Trophoblast cell (in vitro differentiated cells and primary cell): ENCODE results near the gene KNOP1.

Experiments used
- DNase-seq, 2 donors: peaks; one replicate each; pipeline ENCODE4 v3.0.0-alpha.2; 2016
- H2AFZ ChIP-seq: 2 replicates; pipeline ENCODE4 v1.6.1; 2013; ENCODE audit warnings: low read length, moderate library complexity, mild to moderate bottlenecking; ENCODE audit not compliant: insufficient read depth, poor library complexity
- H2AK5ac ChIP-seq: 2 replicates; pipeline ENCODE4 v1.6.1; 2013; ENCODE audit warnings: mild to moderate bottlenecking, low read length
- H2BK120ac ChIP-seq: 2 replicates; pipeline ENCODE4 v1.6.1; 2013; ENCODE audit warnings: low read length, mild to moderate bottlenecking, moderate library complexity; ENCODE audit not compliant: insufficient read depth, poor library complexity
- H2BK12ac ChIP-seq: 2 replicates; pipeline ENCODE4 v1.6.1; 2013; ENCODE audit warnings: mild to moderate bottlenecking, low read length, moderate library complexity
- H2BK5ac ChIP-seq: 2 replicates; pipeline ENCODE4 v1.6.1; 2013; ENCODE audit warnings: low read length, low read depth, moderate library complexity, mild to moderate bottlenecking; ENCODE audit not compliant: poor library complexity
- H3K14ac ChIP-seq: 2 replicates; pipeline ENCODE4 v1.6.1; 2013; ENCODE audit warnings: mild to moderate bottlenecking, low read length
- H3K18ac ChIP-seq: 2 replicates; pipeline ENCODE4 v1.6.1; 2013; ENCODE audit warnings: mild to moderate bottlenecking, low read length
- H3K23ac ChIP-seq: 2 replicates; pipeline ENCODE4 v1.6.1; 2013; ENCODE audit warnings: low read length
- H3K27ac ChIP-seq: 2 replicates; pipeline ENCODE4 v1.5.1; 2013; ENCODE audit warnings: low read depth, mild to moderate bottlenecking, inconsistent platforms, low read length, moderate library complexity
- H3K27me3 ChIP-seq: 2 replicates; pipeline ENCODE4 v1.6.1; 2013; ENCODE audit warnings: inconsistent platforms, mild to moderate bottlenecking, low read length, moderate library complexity; ENCODE audit not compliant: insufficient read depth
- H3K36me3 ChIP-seq, 2 experiments: 1 replicate in 1 of 2; 2 replicates in 1 of 2; pipeline ENCODE4 v1.6.1; 2013; ENCODE audit warnings: low read length in 2 of 2, mild to moderate bottlenecking in 2 of 2, moderate library complexity in 1 of 2; ENCODE audit not compliant: insufficient read depth in 2 of 2, control insufficient read depth in 1 of 2
- H3K4ac ChIP-seq: 2 replicates; pipeline ENCODE4 v1.6.1; 2013; ENCODE audit warnings: low read depth, mild to moderate bottlenecking, low read length, moderate library complexity
- H3K4me1 ChIP-seq, 2 experiments: 1 replicate in 1 of 2; 2 replicates in 1 of 2; pipeline ENCODE4 v1.6.1; 2013; ENCODE audit warnings: low read length in 2 of 2, mild to moderate bottlenecking in 2 of 2, moderate library complexity in 1 of 2; ENCODE audit not compliant: insufficient read depth in 2 of 2, control insufficient read depth in 1 of 2
- H3K4me2 ChIP-seq: 2 replicates; pipeline ENCODE4 v1.6.1; 2013; ENCODE audit warnings: inconsistent platforms, mild to moderate bottlenecking, low read length, moderate library complexity
- H3K4me3 ChIP-seq: 2 replicates; pipeline ENCODE4 v1.5.1; 2013; ENCODE audit warnings: mild to moderate bottlenecking, low read depth, low read length, inconsistent platforms
- H3K79me1 ChIP-seq: one replicate; pipeline ENCODE4 v1.6.1; 2013; ENCODE audit warnings: low read length
- H3K79me2 ChIP-seq: 2 replicates; pipeline ENCODE4 v1.6.1; 2013; ENCODE audit warnings: low read length, mild to moderate bottlenecking; ENCODE audit not compliant: control insufficient read depth, insufficient read depth, poor library complexity
- H3K9ac ChIP-seq: 2 replicates; pipeline ENCODE4 v1.6.1; 2013; ENCODE audit warnings: mild to moderate bottlenecking, low read length
- H3K9me3 ChIP-seq: 2 replicates; pipeline ENCODE4 v1.6.1; 2013; ENCODE audit warnings: low read depth, mild to moderate bottlenecking, control low read depth, inconsistent platforms, low read length; ENCODE audit not compliant: insufficient read depth
- H4K12ac ChIP-seq: 2 replicates; pipeline ENCODE4 v1.6.1; 2013; ENCODE audit warnings: low read depth, mild to moderate bottlenecking, low read length, moderate library complexity
- H4K8ac ChIP-seq: 2 replicates; pipeline ENCODE4 v1.6.1; 2013; ENCODE audit warnings: low read depth, mild to moderate bottlenecking, low read length, moderate library complexity
- H4K91ac ChIP-seq: one replicate; pipeline ENCODE4 v1.6.1; 2013; ENCODE audit warnings: low read depth, mild to moderate bottlenecking, low read length, moderate library complexity
- WGBS: extraction: QIAGEN DNeasy Blood & Tissue Kit; methylation state at CpG from one replicate; pipeline ENCODE4 v1.1.7; 2013; ENCODE audit warnings: missing lambda C conversion rate; ENCODE audit not compliant: insufficient read length, insufficient coverage; ENCODE audit errors: extremely low coverage; 5-methylcytosine and 5-hydroxymethylcytosine counted together

Gene KNOP1

DNA sequence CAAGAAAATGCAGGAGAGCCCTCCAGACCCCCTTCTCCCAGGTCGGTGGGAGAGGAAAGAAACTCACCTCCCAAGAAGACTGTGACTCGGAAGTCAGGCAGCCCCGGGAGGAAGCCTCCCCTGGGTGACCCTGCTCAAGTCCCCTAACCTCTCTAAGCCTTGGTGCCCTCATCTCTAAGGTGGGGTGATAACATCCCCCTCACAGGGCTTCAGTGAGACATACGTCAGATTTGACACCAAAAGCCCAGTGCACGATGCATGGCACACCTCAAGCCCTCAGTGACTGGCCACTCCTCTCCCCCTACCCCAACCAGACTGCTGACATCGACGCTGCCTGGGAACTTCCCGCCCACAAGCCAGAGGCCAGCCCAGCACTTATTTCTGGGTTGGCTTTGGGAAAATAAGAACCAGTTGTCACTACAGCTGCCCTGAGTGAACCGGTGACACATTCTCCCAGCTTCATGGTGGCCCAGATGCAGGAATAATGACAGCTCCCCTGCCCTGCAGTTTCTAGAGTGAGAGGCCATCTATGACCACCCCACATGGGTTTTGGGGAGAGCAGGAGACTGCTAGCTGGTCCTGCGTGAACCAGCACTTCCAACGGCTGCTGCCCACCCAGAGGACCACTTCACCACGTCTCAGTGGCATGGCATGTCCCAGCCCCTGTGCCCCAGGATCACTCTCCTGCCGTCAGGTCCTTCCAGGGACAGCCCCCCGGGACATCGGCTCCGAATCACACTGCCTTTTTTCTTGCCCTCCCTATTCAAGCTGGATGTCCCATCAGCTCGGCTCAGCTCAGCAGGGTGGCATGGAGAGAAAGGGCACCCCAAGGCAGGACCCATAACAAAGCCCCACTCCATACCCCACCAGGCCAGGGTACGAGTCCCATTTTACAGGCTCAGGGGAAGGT, 9.5 kb downstream of the KNOP1 start:
- Histone ChIP-seq H3K4ac (no peak overlapping the region), H3K79me1 (peaks cover 3% of the 10 kb centered on the region)
- WGBS, result no CpG with 5 or more reads among the region's 18 CpGs

DNA sequence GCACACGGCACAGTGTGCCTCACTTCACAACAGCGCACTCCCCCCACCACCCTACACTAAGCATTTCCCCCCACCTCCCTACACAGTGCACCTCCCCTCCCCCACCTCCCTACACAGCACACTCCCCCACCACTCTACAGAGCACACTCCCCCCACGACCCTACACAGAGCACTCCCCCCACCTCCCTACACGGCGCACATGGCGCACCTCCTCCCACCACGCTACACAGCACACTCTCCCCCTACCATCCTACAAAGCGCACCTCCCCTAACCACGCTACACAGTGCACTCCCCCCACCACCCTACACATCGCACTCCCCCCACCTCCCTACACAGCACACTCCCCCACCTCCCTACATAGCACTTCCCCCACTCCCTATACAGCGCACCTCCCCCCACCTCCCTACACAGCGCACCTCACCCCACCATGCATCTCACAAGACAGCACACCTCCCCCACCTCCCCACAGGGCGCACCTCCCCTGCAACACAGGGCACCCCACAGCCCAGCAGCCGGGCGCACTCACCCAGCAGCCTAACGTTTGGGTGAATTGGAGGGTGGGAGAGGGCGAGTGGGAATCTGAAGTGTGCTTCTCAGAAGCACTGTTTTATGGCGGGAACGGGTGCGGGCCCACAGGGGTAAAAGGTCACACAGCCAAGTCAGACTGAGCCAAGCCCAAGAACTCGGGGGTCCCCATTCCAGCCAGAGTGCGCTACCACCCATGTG, 10.3 kb downstream of the KNOP1 start:
- H4K12ac ChIP-seq, result no peak overlapping the region
- no peak for DNase-seq
- H3K18ac ChIP-seq, result no peak overlapping the region
- no peak overlapping the region for H3K14ac ChIP-seq
- peaks cover 3% of the 10 kb centered on the region for H3K79me1 ChIP-seq
- H3K4me3 ChIP-seq, result no peak overlapping the region
- H4K91ac ChIP-seq, result no peak overlapping the region
- H3K27ac ChIP-seq, result no peak overlapping the region
- H3K23ac ChIP-seq, result no peak overlapping the region
- no peak overlapping the region for H2AK5ac ChIP-seq
- H2BK120ac ChIP-seq, result no peak overlapping the region
- H4K8ac ChIP-seq, result no peak overlapping the region
- no peak overlapping the region for H3K9ac ChIP-seq
- peaks cover 14% of the 10 kb centered on the region in 2 experiments for H3K4me1 ChIP-seq
- WGBS, result 100% methylated on average over 3 of the region's 22 CpGs
- no peak overlapping the region for H2BK12ac ChIP-seq
- H3K36me3 ChIP-seq, result peaks cover 57 to 67% of the 10 kb centered on the region in 2 experiments
- no peak overlapping the region for H3K4ac ChIP-seq
- H2AFZ ChIP-seq, result no peak overlapping the region
- no peak overlapping the region for H2BK5ac ChIP-seq
- H3K9me3 ChIP-seq, result no peaks in the 10 kb centered on the region
- H3K27me3 ChIP-seq, result no peaks in the 10 kb centered on the region
- no peaks in the 10 kb centered on the region for H3K79me2 ChIP-seq
- H3K4me2 ChIP-seq, result no peak overlapping the region

More for the DNA sequence above, 9.5 kb downstream of the KNOP1 start:
- H3K36me3 ChIP-seq, result peaks cover 62 to 68% of the 10 kb centered on the region in 2 experiments
- H3K9me3 ChIP-seq, result no peaks in the 10 kb centered on the region
- H3K27ac ChIP-seq, result no peak overlapping the region
- no peak overlapping the region for H2AFZ ChIP-seq
- peaks cover 14% of the 10 kb centered on the region in 2 experiments for H3K4me1 ChIP-seq
- no peaks in the 10 kb centered on the region for H3K27me3 ChIP-seq
- no peak overlapping the region for H2BK5ac ChIP-seq
- peak overlapping the region; percentile 19 for H2AK5ac ChIP-seq
- H3K9ac ChIP-seq, result no peak overlapping the region
- no peak overlapping the region for H2BK12ac ChIP-seq
- no peak overlapping the region for H3K23ac ChIP-seq
- H3K4me3 ChIP-seq, result no peak overlapping the region
- H4K8ac ChIP-seq, result no peak overlapping the region
- H4K91ac ChIP-seq, result no peak overlapping the region
- no peak overlapping the region for H3K14ac ChIP-seq
- H4K12ac ChIP-seq, result no peak overlapping the region
- H3K18ac ChIP-seq, result no peak overlapping the region
- H3K79me2 ChIP-seq, result no peaks in the 10 kb centered on the region
- no peak overlapping the region for H2BK120ac ChIP-seq
- no peak overlapping the region for H3K4me2 ChIP-seq
- DNase-seq, result no peak

- H3K79me2 ChIP-seq, result no peaks in the 10 kb centered on the region
- DNase-seq, result no peak
- H3K9me3 ChIP-seq, result no peaks in the 10 kb centered on the region
- peaks cover 55 to 64% of the 10 kb centered on the region in 2 experiments for H3K36me3 ChIP-seq
- no peak overlapping the region for H2BK5ac ChIP-seq
- H3K4me3 ChIP-seq, result no peak overlapping the region
- no peak overlapping the region for H2AK5ac ChIP-seq
- no peak overlapping the region for H2BK120ac ChIP-seq
- H3K14ac ChIP-seq, result no peak overlapping the region
- H3K4me2 ChIP-seq, result no peak overlapping the region
- H4K91ac ChIP-seq, result no peak overlapping the region
- H3K4ac ChIP-seq, result no peak overlapping the region
- H4K12ac ChIP-seq, result no peak overlapping the region
- no peak overlapping the region for H4K8ac ChIP-seq
- no peak overlapping the region for H2BK12ac ChIP-seq
- no peak overlapping the region for H3K27ac ChIP-seq
- WGBS, result no CpG with 5 or more reads among the region's 15 CpGs
- no peak overlapping the region for H3K9ac ChIP-seq
- no peaks in the 10 kb centered on the region for H3K27me3 ChIP-seq
- H3K23ac ChIP-seq, result no peak overlapping the region
- H3K18ac ChIP-seq, result no peak overlapping the region
- peaks cover 14% of the 10 kb centered on the region in 2 experiments for H3K4me1 ChIP-seq
- no peak overlapping the region for H2AFZ ChIP-seq
- peaks cover 3% of the 10 kb centered on the region for H3K79me1 ChIP-seq
Measured at GRCh38 chr16:19706846-19707245, 11.2 kb downstream of the KNOP1 start.

GRCh38 chr16:19705843-19706242, 12.2 kb downstream of the KNOP1 start:
- H2AK5ac ChIP-seq, result no peak overlapping the region
- no peak for DNase-seq
- no peaks in the 10 kb centered on the region for H3K9me3 ChIP-seq
- no peak overlapping the region for H3K14ac ChIP-seq
- no peak overlapping the region for H2BK5ac ChIP-seq
- no peak overlapping the region for H4K8ac ChIP-seq
- no peak overlapping the region for H2BK12ac ChIP-seq
- H3K9ac ChIP-seq, result no peak overlapping the region
- H4K12ac ChIP-seq, result no peak overlapping the region
- H3K4me3 ChIP-seq, result no peak overlapping the region
- H3K79me1 ChIP-seq, result peaks cover 3% of the 10 kb centered on the region
- WGBS, result no CpG with 5 or more reads among the region's 5 CpGs
- no peak overlapping the region for H3K23ac ChIP-seq
- no peak overlapping the region for H2AFZ ChIP-seq
- H3K36me3 ChIP-seq, result peaks cover 46 to 55% of the 10 kb centered on the region in 2 experiments
- H2BK120ac ChIP-seq, result no peak overlapping the region
- H3K18ac ChIP-seq, result no peak overlapping the region
- no peaks in the 10 kb centered on the region for H3K79me2 ChIP-seq
- H3K4me1 ChIP-seq, result peaks cover 14% of the 10 kb centered on the region in 2 experiments
- no peak overlapping the region for H3K4ac ChIP-seq
- H4K91ac ChIP-seq, result no peak overlapping the region
- H3K27me3 ChIP-seq, result no peaks in the 10 kb centered on the region
- no peak overlapping the region for H3K4me2 ChIP-seq
- H3K27ac ChIP-seq, result no peak overlapping the region
